HEK293 (cell line): ENCODE results near the gene MARK3.

Experiments
- EGR2 ChIP-seq: fragments of 450-650 bp; formaldehyde crosslinking; IDR thresholded peaks from 2 replicates; pipeline ENCODE4 v1.5.1; 2016; ENCODE audit warnings: low read depth, missing biosample characterization, missing genetic modification characterization
- GFI1B ChIP-seq: fragments of 450-650 bp; formaldehyde crosslinking; IDR thresholded peaks from 2 replicates; pipeline ENCODE4 v1.5.1; 2016; ENCODE audit warnings: missing biosample characterization, missing genetic modification characterization
- GLIS2 ChIP-seq: fragments of 450-650 bp; formaldehyde crosslinking; IDR thresholded peaks from 2 replicates; pipeline ENCODE4 v1.5.1; 2016; ENCODE audit warnings: missing biosample characterization, missing genetic modification characterization
- IKZF3 ChIP-seq: fragments of 450-650 bp; IDR thresholded peaks from 2 replicates; pipeline ENCODE4 v1.5.0; 2018; ENCODE audit warnings: missing biosample characterization, mild to moderate bottlenecking, missing genetic modification characterization, moderate library complexity
- KLF16 ChIP-seq: fragments of 450-650 bp; formaldehyde crosslinking; IDR thresholded peaks from 2 replicates; pipeline ENCODE4 v1.5.1; 2017; ENCODE audit warnings: missing biosample characterization, missing genetic modification characterization
- KLF7 ChIP-seq: fragments of 450-650 bp; formaldehyde crosslinking; IDR thresholded peaks from 2 replicates; pipeline ENCODE4 v1.5.1; 2016; ENCODE audit warnings: missing biosample characterization, missing genetic modification characterization, borderline replicate concordance
- PBX3 ChIP-seq: sonication (generic); formaldehyde crosslinking; IDR thresholded peaks from 2 replicates; pipeline ENCODE4 v1.8.1; 2022; ENCODE audit warnings: mild to moderate bottlenecking, moderate library complexity, missing genetic modification reagents
- PRDM2 ChIP-seq: fragments of 450-650 bp; formaldehyde crosslinking; IDR thresholded peaks from 2 replicates; pipeline ENCODE4 v1.5.1; 2016; ENCODE audit warnings: missing biosample characterization, missing genetic modification characterization, borderline replicate concordance
- TSHZ1 ChIP-seq: fragments of 450-650 bp; formaldehyde crosslinking; IDR thresholded peaks from 2 replicates; pipeline ENCODE4 v1.5.1; 2016; ENCODE audit warnings: missing biosample characterization, missing genetic modification characterization, borderline replicate concordance
- ZBTB21 ChIP-seq: fragments of 450-650 bp; formaldehyde crosslinking; IDR thresholded peaks from 2 replicates; pipeline ENCODE4 v1.5.1; 2017; ENCODE audit warnings: missing biosample characterization, missing genetic modification characterization
- ZFP69B ChIP-seq: fragments of 450-650 bp; formaldehyde crosslinking; IDR thresholded peaks from 2 replicates; pipeline ENCODE4 v1.5.1; 2016; ENCODE audit warnings: missing biosample characterization, missing genetic modification characterization
- ZNF274 ChIP-seq, 2 experiments: fragments of 200-500 bp in 1 of 2; fragments of 450-650 bp in 1 of 2; sonication (Bioruptor generic) in 1 of 2; formaldehyde crosslinking in 1 of 2; IDR thresholded peaks; 2 replicates each; pipeline versions ENCODE4 v1.5.1 to v1.6.1; 2014 to 2016; ENCODE audit warnings: borderline replicate concordance in 1 of 2, inconsistent platforms in 1 of 2, low read length in 1 of 2, missing biosample characterization in 1 of 2, missing genetic modification characterization in 1 of 2
- ZNF311 ChIP-seq: fragments of 450-650 bp; formaldehyde crosslinking; IDR thresholded peaks from 2 replicates; pipeline ENCODE4 v1.5.1; 2017; ENCODE audit warnings: missing biosample characterization, missing genetic modification characterization, borderline replicate concordance
- ZNF341 ChIP-seq: fragments of 450-650 bp; formaldehyde crosslinking; IDR thresholded peaks from 2 replicates; pipeline ENCODE4; 2016; ENCODE audit warnings: low read depth, missing biosample characterization, missing genetic modification characterization
- ZNF423 ChIP-seq: fragments of 450-650 bp; formaldehyde crosslinking; IDR thresholded peaks from 2 replicates; pipeline ENCODE4 v1.5.1; 2016; ENCODE audit warnings: missing biosample characterization, missing genetic modification characterization
- TF ChIP-seq, protein P1 (sequence below): fragments of 450-650 bp; formaldehyde crosslinking; optimal IDR thresholded peaks from 2 replicates; pipeline ENCODE3; 2016; ENCODE audit warnings: missing biosample characterization, mild to moderate bottlenecking, missing genetic modification characterization
- TF ChIP-seq, protein P2 (sequence below): fragments of 450-650 bp; formaldehyde crosslinking; IDR thresholded peaks from 2 replicates; pipeline ENCODE4 v1.5.1; 2016; ENCODE audit warnings: missing biosample characterization, missing genetic modification characterization
- TF ChIP-seq, protein P3 (sequence below): fragments of 450-650 bp; formaldehyde crosslinking; IDR thresholded peaks from 2 replicates; pipeline ENCODE4 v1.5.1; 2016; ENCODE audit warnings: missing biosample characterization, missing genetic modification characterization
- TF ChIP-seq, protein P4 (sequence below): fragments of 450-650 bp; formaldehyde crosslinking; IDR thresholded peaks from 2 replicates; pipeline ENCODE4 v1.5.1; 2016; ENCODE audit warnings: missing biosample characterization, missing genetic modification characterization

MARK3 gene

DNA sequence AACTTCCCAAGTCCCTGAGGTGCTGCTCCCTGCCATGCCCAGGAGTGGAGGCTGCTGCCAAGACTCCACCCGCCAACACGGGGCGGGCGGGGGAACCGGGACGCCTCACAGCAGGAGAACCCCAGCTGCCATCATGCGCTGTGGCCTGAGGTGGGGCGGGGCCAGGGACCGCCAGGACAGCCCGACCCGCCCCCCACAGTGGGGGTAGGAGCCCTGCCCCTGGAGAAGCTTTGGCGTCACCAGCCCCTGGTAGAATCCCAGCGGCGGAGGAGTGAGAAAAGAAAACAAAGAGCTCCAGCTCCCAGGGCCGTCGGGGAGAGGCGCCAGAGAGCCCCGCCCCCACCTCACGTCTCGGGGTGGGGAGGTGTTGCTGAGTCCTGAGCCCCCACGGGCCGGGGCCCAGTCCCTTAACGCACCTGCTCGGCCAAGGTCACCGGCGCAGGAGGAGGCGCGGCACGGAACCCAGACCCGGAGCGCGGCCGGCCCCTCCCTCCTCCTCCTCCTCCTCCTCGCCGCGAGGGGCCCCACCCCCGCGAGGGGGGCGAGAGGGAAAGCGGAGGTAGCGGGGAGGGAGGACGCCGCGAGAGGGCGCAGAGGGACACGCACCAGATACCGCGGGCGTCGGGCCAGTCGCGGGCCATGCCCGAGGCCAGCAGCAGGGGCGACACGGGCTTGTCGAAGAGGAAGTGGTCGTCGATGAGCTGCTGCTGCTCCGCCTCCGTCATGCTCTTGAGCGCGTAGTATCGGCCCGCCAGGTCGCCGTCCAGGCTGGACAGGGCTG is 135.6 kb downstream of the MARK3 start (continued):
- TF ChIP-seq ZNF274 (IDR thresholded peaks at IDR 0.05; ENCODE audit: low read length) (no peak), ZNF274 (tag by site-specific recombination; IDR thresholded peaks at IDR 0.05; ENCODE audit: borderline replicate concordance) (no peak), GFI1B (tag by site-specific recombination) (no peak), KLF7 (tag by site-specific recombination) (peak; percentile 91), ZNF341 (peak; percentile 82), ZNF311 (tag by site-specific recombination) (no peak), TSHZ1 (tag by site-specific recombination) (peak; percentile 83; the same call in 1 of the 2 replicates), PRDM2 (0 out of 2 replicates have a peak, but pooled peaks have one; percentile 46), ZNF423 (tag by site-specific recombination) (peak; percentile 85), KLF16 (tag by site-specific recombination) (peak; percentile 99), ZFP69B (peak; percentile 98), IKZF3 (tag by site-specific recombination) (peak; percentile 97), ZBTB21 (tag by site-specific recombination) (peak; percentile 98), PBX3 (CRISPR knock-in tag) (peak; percentile 20; the same call in 1 of the 2 replicates), GLIS2 (tag by site-specific recombination) (peak; percentile 98), EGR2 (peak; percentile 97)
- TF ChIP-seq, protein P1, sequence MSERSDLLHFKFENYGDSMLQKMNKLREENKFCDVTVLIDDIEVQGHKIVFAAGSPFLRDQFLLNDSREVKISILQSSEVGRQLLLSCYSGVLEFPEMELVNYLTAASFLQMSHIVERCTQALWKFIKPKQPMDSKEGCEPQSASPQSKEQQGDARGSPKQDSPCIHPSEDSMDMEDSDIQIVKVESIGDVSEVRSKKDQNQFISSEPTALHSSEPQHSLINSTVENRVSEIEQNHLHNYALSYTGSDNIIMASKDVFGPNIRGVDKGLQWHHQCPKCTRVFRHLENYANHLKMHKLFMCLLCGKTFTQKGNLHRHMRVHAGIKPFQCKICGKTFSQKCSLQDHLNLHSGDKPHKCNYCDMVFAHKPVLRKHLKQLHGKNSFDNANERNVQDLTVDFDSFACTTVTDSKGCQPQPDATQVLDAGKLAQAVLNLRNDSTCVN (tag by site-specific recombination) = peak; percentile 96
- TF ChIP-seq, protein P2, sequence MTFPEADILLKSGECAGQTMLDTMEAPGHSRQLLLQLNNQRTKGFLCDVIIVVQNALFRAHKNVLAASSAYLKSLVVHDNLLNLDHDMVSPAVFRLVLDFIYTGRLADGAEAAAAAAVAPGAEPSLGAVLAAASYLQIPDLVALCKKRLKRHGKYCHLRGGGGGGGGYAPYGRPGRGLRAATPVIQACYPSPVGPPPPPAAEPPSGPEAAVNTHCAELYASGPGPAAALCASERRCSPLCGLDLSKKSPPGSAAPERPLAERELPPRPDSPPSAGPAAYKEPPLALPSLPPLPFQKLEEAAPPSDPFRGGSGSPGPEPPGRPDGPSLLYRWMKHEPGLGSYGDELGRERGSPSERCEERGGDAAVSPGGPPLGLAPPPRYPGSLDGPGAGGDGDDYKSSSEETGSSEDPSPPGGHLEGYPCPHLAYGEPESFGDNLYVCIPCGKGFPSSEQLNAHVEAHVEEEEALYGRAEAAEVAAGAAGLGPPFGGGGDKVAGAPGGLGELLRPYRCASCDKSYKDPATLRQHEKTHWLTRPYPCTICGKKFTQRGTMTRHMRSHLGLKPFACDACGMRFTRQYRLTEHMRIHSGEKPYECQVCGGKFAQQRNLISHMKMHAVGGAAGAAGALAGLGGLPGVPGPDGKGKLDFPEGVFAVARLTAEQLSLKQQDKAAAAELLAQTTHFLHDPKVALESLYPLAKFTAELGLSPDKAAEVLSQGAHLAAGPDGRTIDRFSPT (tag by site-specific recombination) = peak; percentile 93
- TF ChIP-seq, protein P3, sequence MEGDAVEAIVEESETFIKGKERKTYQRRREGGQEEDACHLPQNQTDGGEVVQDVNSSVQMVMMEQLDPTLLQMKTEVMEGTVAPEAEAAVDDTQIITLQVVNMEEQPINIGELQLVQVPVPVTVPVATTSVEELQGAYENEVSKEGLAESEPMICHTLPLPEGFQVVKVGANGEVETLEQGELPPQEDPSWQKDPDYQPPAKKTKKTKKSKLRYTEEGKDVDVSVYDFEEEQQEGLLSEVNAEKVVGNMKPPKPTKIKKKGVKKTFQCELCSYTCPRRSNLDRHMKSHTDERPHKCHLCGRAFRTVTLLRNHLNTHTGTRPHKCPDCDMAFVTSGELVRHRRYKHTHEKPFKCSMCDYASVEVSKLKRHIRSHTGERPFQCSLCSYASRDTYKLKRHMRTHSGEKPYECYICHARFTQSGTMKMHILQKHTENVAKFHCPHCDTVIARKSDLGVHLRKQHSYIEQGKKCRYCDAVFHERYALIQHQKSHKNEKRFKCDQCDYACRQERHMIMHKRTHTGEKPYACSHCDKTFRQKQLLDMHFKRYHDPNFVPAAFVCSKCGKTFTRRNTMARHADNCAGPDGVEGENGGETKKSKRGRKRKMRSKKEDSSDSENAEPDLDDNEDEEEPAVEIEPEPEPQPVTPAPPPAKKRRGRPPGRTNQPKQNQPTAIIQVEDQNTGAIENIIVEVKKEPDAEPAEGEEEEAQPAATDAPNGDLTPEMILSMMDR (tag by site-specific recombination) = peak; percentile 100
- TF ChIP-seq, protein P4, sequence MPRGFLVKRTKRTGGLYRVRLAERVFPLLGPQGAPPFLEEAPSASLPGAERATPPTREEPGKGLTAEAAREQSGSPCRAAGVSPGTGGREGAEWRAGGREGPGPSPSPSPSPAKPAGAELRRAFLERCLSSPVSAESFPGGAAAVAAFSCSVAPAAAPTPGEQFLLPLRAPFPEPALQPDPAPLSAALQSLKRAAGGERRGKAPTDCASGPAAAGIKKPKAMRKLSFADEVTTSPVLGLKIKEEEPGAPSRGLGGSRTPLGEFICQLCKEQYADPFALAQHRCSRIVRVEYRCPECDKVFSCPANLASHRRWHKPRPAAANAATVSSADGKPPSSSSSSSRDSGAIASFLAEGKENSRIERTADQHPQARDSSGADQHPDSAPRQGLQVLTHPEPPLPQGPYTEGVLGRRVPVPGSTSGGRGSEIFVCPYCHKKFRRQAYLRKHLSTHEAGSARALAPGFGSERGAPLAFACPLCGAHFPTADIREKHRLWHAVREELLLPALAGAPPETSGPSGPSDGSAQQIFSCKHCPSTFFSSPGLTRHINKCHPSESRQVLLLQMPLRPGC (tag by site-specific recombination) = peak; percentile 80
